SK-N-SH treated with all-trans-retinoic acid at 6 μM for 48 hours (cell line): ENCODE data around the gene ATP2B1.

Experiments
- ATAC-seq: fragments of 200-7000 bp; cut with Tn5 transposase; 3 replicates; pipeline ENCODE4 v1.9.1; 2020; ENCODE audit warnings: mild to moderate bottlenecking, moderate library complexity
- ARNTL ChIP-seq: fragments of 450-650 bp; formaldehyde crosslinking; IDR thresholded peaks from 2 replicates; pipeline ENCODE4 v1.5.0; 2020; ENCODE audit warnings: low read depth, mild to moderate bottlenecking, moderate library complexity, borderline replicate concordance
- BACH2 ChIP-seq: fragments of 250-450 bp; sonication (Bioruptor Pico); IDR thresholded peaks from 2 replicates; pipeline ENCODE4 v1.9.0; 2021; ENCODE audit warnings: mild to moderate bottlenecking, borderline replicate concordance
- CSDC2 ChIP-seq: fragments of 250-450 bp; sonication (Bioruptor Pico); IDR thresholded peaks from 2 replicates; pipeline ENCODE4 v1.5.0; 2020; ENCODE audit warnings: mild to moderate bottlenecking, moderate library complexity
- CSRNP3 ChIP-seq: fragments of 250-450 bp; sonication (Bioruptor Pico); IDR thresholded peaks from 2 replicates; pipeline ENCODE4 v1.5.1; 2021; ENCODE audit warnings: mild to moderate bottlenecking, moderate library complexity
- ESRRG ChIP-seq: fragments of 250-450 bp; sonication (Bioruptor Pico); IDR thresholded peaks from 2 replicates; pipeline ENCODE4 v1.6.1; 2021; ENCODE audit warnings: mild to moderate bottlenecking
- GLIS3 ChIP-seq: fragments of 250-450 bp; sonication (Bioruptor Pico); IDR thresholded peaks from 2 replicates; pipeline ENCODE4 v1.5.0; 2020; ENCODE audit warnings: mild to moderate bottlenecking, moderate library complexity
- ISL1 ChIP-seq: fragments of 250-450 bp; sonication (Bioruptor Pico); IDR thresholded peaks from 2 replicates; pipeline ENCODE4 v2.1.2; 2022; ENCODE audit warnings: mild to moderate bottlenecking, moderate library complexity
- PPARA ChIP-seq: fragments of 250-450 bp; sonication (Bioruptor Pico); IDR thresholded peaks from 2 replicates; pipeline ENCODE4 v1.5.0; 2020; ENCODE audit warnings: mild to moderate bottlenecking, borderline replicate concordance
- RARB ChIP-seq: fragments of 250-450 bp; sonication (Bioruptor Pico); IDR thresholded peaks from 2 replicates; pipeline ENCODE4 v1.8.0; 2021; ENCODE audit warnings: mild to moderate bottlenecking, moderate library complexity
- SNAI2 ChIP-seq: fragments of 250-450 bp; sonication (Bioruptor Pico); IDR thresholded peaks from 2 replicates; pipeline ENCODE4 v1.5.0; 2020; ENCODE audit warnings: mild to moderate bottlenecking, moderate library complexity
- TOX ChIP-seq: fragments of 250-450 bp; sonication (Bioruptor Pico); IDR thresholded peaks from 2 replicates; pipeline ENCODE4 v1.8.0; 2021; ENCODE audit warnings: mild to moderate bottlenecking, moderate library complexity, borderline replicate concordance
- ZC3H10 ChIP-seq: fragments of 250-450 bp; sonication (Bioruptor Pico); IDR thresholded peaks from 2 replicates; pipeline ENCODE4 v1.5.1; 2021; ENCODE audit warnings: mild to moderate bottlenecking, moderate library complexity
- ZFP3 ChIP-seq: fragments of 250-450 bp; sonication (Bioruptor Pico); IDR thresholded peaks from 2 replicates; pipeline ENCODE4 v1.5.0; 2020; ENCODE audit warnings: mild to moderate bottlenecking, moderate library complexity
- ZFP30 ChIP-seq: fragments of 450-650 bp; formaldehyde crosslinking; IDR thresholded peaks from 2 replicates; pipeline ENCODE4 v1.5.0; 2022; ENCODE audit warnings: mild to moderate bottlenecking, moderate library complexity
- ZNF565 ChIP-seq: fragments of 450-650 bp; formaldehyde crosslinking; conservative IDR thresholded peaks from 2 replicates; pipeline ENCODE4 v1.5.0; 2020; ENCODE audit warnings: low read depth, mild to moderate bottlenecking, moderate library complexity
- ZNF70 ChIP-seq: fragments of 450-650 bp; formaldehyde crosslinking; IDR thresholded peaks from 2 replicates; pipeline ENCODE4 v1.5.0; 2020; ENCODE audit warnings: mild to moderate bottlenecking, moderate library complexity
- ZNF8 ChIP-seq: fragments of 450-650 bp; formaldehyde crosslinking; IDR thresholded peaks from 2 replicates; pipeline ENCODE4 v1.5.0; 2020; ENCODE audit warnings: mild to moderate bottlenecking, moderate library complexity
- TF ChIP-seq, protein P1 (sequence below): fragments of 250-450 bp; sonication (Bioruptor Pico); IDR thresholded peaks from 2 replicates; pipeline ENCODE4 v1.5.1; 2020; ENCODE audit warnings: low read depth, mild to moderate bottlenecking, moderate library complexity
- TF ChIP-seq, protein P2 (sequence below): fragments of 250-450 bp; sonication (Bioruptor Pico); IDR thresholded peaks from 2 replicates; pipeline ENCODE4 v1.5.0; 2020; ENCODE audit warnings: mild to moderate bottlenecking, moderate library complexity
- TF ChIP-seq, protein P3 (sequence below): fragments of 250-450 bp; sonication (Bioruptor Pico); IDR thresholded peaks from 2 replicates; pipeline ENCODE4 v1.8.0; 2020; ENCODE audit warnings: mild to moderate bottlenecking, moderate library complexity, borderline replicate concordance
- TF ChIP-seq, protein P4 (sequence below): fragments of 250-450 bp; sonication (Bioruptor Pico); IDR thresholded peaks from 2 replicates; pipeline ENCODE4 v1.8.0; 2021; ENCODE audit warnings: low read depth, mild to moderate bottlenecking, moderate library complexity, borderline replicate concordance

The ATP2B1 gene

DNA sequence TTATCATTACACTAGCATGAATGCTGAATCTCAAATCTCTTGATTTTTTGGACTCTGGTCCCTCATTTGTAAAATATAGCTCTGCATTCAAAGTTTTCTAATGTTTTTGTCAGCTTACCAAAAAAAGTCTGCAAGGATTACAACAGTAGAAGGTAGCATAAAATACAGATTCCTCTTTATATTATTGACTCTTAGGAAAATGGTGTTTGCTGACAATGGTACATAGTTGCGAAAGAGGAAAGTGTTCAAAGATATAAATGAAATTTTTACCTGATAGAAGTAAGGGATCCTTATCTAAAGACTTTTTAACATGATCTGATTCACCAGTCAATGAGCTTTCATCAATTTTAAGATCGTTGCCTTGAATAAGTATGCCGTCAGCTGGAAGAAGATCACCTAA lies 74.1 kb downstream of the ATP2B1 start:
- no peak for TF ChIP-seq ZNF8 (CRISPR knock-in tag)
- TF ChIP-seq ISL1 (CRISPR knock-in tag) = no peak
- no peak for TF ChIP-seq GLIS3 (CRISPR knock-in tag)
- TF ChIP-seq ZFP30 = no peak
- TF ChIP-seq ZNF70 (CRISPR knock-in tag) = no peak
- TF ChIP-seq SNAI2 (CRISPR knock-in tag) = no peak
- TF ChIP-seq, protein P1, sequence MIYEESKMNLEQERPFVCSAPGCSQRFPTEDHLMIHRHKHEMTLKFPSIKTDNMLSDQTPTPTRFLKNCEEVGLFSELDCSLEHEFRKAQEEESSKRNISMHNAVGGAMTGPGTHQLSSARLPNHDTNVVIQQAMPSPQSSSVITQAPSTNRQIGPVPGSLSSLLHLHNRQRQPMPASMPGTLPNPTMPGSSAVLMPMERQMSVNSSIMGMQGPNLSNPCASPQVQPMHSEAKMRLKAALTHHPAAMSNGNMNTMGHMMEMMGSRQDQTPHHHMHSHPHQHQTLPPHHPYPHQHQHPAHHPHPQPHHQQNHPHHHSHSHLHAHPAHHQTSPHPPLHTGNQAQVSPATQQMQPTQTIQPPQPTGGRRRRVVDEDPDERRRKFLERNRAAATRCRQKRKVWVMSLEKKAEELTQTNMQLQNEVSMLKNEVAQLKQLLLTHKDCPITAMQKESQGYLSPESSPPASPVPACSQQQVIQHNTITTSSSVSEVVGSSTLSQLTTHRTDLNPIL (CRISPR knock-in tag) = no peak
- no peak for ATAC-seq

- TF ChIP-seq ESRRG = no peak
- no peak for TF ChIP-seq RARB (CRISPR knock-in tag)
- no peak for TF ChIP-seq ZC3H10 (CRISPR knock-in tag)
- no peak for TF ChIP-seq ZFP30
- TF ChIP-seq ZNF565 (CRISPR knock-in tag) = no peak
- no peak for TF ChIP-seq PPARA (CRISPR knock-in tag)
- TF ChIP-seq ISL1 (CRISPR knock-in tag) = no peak
- TF ChIP-seq CSRNP3 = no peak
- TF ChIP-seq, protein P1 (CRISPR knock-in tag) = no peak
- TF ChIP-seq, protein P2, sequence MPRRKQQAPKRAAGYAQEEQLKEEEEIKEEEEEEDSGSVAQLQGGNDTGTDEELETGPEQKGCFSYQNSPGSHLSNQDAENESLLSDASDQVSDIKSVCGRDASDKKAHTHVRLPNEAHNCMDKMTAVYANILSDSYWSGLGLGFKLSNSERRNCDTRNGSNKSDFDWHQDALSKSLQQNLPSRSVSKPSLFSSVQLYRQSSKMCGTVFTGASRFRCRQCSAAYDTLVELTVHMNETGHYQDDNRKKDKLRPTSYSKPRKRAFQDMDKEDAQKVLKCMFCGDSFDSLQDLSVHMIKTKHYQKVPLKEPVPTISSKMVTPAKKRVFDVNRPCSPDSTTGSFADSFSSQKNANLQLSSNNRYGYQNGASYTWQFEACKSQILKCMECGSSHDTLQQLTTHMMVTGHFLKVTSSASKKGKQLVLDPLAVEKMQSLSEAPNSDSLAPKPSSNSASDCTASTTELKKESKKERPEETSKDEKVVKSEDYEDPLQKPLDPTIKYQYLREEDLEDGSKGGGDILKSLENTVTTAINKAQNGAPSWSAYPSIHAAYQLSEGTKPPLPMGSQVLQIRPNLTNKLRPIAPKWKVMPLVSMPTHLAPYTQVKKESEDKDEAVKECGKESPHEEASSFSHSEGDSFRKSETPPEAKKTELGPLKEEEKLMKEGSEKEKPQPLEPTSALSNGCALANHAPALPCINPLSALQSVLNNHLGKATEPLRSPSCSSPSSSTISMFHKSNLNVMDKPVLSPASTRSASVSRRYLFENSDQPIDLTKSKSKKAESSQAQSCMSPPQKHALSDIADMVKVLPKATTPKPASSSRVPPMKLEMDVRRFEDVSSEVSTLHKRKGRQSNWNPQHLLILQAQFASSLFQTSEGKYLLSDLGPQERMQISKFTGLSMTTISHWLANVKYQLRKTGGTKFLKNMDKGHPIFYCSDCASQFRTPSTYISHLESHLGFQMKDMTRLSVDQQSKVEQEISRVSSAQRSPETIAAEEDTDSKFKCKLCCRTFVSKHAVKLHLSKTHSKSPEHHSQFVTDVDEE (CRISPR knock-in tag) = no peak
- TF ChIP-seq BACH2 (CRISPR knock-in tag) = no peak
- TF ChIP-seq ARNTL (CRISPR knock-in tag) = no peak
- TF ChIP-seq, protein P3, sequence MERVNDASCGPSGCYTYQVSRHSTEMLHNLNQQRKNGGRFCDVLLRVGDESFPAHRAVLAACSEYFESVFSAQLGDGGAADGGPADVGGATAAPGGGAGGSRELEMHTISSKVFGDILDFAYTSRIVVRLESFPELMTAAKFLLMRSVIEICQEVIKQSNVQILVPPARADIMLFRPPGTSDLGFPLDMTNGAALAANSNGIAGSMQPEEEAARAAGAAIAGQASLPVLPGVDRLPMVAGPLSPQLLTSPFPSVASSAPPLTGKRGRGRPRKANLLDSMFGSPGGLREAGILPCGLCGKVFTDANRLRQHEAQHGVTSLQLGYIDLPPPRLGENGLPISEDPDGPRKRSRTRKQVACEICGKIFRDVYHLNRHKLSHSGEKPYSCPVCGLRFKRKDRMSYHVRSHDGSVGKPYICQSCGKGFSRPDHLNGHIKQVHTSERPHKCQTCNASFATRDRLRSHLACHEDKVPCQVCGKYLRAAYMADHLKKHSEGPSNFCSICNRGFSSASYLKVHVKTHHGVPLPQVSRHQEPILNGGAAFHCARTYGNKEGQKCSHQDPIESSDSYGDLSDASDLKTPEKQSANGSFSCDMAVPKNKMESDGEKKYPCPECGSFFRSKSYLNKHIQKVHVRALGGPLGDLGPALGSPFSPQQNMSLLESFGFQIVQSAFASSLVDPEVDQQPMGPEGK (CRISPR knock-in tag) = no peak
- TF ChIP-seq TOX (CRISPR knock-in tag) = no peak
- TF ChIP-seq GLIS3 (CRISPR knock-in tag) = no peak
- no peak for TF ChIP-seq SNAI2 (CRISPR knock-in tag)
- TF ChIP-seq ZNF70 (CRISPR knock-in tag) = no peak
- TF ChIP-seq, protein P4, sequence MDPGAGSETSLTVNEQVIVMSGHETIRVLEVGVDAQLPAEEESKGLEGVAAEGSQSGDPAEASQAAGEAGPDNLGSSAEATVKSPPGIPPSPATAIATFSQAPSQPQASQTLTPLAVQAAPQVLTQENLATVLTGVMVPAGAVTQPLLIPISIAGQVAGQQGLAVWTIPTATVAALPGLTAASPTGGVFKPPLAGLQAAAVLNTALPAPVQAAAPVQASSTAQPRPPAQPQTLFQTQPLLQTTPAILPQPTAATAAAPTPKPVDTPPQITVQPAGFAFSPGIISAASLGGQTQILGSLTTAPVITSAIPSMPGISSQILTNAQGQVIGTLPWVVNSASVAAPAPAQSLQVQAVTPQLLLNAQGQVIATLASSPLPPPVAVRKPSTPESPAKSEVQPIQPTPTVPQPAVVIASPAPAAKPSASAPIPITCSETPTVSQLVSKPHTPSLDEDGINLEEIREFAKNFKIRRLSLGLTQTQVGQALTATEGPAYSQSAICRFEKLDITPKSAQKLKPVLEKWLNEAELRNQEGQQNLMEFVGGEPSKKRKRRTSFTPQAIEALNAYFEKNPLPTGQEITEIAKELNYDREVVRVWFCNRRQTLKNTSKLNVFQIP (CRISPR knock-in tag) = no peak
- no peak for TF ChIP-seq ZFP3 (CRISPR knock-in tag)
- no peak for TF ChIP-seq CSDC2 (CRISPR knock-in tag)
- TF ChIP-seq, all 23 proteins: peak for 0
- no peak for ATAC-seq
Measured at GRCh38 chr12:89632778-89633177, 75.9 kb downstream of the ATP2B1 start.
